Midbrain (tissue), 1 donor: ENCODE results near the gene SNX32.

Source experiments
- DNase-seq: peaks from one replicate; lab custom pipeline; 2025; lab: John Stamatoyannopoulos, UW

Gene SNX32

DNA sequence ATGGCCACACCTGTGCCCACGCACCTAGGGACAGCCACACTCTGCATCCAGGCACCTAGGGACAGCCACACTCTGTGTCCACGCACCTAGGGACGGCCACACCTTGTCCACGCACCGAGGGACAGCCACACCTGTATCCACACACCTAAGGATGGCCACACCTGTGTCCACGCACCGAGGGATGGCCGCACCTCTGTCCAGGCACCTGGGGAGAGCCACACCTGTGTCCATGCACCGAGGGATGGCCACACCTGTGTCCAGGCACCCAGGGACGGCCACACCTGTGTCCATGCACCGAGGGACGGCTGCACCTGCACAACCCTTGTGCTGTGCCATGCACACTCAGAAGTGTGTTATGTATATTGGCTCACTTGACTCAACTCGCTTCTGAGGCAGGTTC lies 36.1 kb upstream of the SNX32 start:
- DNase-seq: no peak

DNA sequence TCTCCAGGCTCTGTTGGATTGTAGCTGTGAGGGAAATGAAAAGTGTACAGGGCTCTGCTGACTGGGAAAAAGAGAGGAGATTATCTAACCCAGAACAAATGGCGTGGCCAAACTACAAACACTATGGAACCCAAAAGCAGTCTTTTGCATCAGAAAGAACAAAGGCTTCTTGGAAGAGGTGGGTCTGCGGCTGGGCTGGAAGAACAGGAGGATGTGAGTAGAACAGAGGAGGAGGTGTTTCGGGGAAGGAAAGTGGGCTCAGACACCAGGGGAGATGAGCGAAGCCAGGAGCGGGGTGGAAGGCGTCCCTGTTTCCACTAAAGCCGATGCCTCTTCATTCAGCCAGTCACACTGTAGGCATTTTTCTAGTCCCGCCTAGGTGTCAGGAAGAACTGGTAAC lies 34.9 kb upstream of the SNX32 start:
- DNase-seq: no peak

DNA sequence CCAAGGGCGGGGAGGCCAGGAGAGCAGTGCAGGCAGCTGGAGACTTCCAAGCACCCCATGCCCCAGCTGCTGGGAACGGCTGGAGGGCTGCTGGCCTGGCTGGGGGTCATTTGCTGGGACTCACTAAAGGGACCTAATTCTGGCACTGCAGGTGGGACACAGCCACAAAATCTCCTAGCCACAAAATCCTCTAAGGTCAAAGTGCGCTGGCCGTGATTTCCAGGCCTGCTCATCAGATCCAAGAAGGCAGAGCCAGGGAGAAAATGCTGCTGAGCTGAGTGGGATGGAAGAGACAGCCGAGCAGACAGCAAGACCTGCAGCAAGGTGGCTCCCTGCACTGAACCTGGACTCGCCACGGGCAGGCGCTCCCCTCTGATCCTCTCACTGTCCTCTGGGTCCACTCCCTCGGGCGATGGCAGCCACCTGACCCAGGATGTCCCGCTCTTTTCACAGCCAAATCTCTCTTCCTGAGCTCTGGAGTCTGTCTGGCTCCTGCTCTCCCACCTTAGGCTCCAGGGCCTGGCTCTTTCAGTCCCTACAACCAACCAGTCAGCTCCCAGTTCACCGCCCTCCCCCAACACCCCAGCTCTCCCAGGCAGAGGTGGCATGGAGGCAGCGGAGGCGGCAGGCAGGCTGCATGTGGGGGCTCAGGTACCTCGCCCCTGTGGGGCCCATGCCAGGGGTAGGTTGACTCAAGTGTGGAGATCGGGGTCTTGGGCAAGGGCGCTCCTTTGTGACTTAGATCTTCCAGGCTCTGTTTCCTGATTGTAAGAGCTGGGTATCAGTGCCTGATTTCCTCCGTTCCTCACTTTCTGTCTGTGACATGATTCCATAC lies 32.4 kb upstream of the SNX32 start:
- no peak for DNase-seq

DNA sequence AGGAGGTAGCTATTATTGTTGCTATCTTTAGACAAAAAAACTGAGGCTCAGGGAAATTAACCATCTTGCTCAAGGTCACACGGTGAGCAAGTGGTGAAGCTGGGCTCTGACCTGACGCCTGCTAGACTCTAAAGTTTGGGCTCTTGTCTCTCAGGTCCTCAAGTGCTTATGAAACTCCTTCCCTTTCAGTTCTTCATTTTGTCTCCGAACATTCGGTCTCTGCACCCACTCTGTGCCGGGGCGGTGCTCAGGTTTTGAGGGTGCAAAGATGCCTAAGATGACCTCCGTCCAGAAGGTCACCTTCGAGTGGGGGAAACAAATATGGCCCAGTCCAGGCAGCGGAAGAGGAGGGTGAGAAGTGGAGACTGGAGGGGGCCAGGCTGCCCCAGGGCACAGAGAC lies 30.9 kb upstream of the SNX32 start:
- no peak for DNase-seq

DNA sequence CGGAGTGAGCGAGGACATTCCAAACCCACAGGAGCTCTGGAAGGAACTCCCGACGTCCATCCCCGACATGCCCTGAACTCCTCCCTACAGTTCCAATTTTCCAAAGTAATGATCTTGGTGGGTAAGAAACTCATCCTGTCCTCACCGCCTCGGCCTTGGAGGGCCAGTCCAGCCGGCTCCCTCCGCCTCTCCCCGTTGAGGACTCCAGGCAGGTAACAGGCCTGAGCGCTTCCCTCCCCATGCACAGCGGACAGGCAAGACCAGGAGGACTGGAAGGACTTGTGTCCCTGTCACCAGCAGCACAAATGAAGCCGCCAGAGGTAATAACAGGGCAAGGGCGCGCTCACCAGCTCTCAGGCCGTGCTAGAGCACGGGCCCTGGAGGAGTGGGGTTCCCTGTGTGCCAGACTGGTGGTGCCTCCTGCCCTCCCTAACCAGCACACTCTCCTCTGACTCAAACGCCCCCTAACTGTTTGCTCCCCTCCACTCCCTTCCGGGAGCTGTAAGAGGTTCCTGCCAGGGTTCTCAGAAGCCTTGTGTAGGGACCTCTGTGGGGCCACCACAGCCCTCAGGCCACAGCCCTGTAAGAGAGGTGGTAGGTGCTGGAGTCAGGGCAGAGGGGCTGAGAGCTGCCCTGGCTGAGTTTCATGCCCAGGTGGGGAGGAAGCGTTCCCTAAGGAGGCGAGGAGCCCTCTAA lies 29.8 kb upstream of the SNX32 start:
- no peak for DNase-seq

DNA sequence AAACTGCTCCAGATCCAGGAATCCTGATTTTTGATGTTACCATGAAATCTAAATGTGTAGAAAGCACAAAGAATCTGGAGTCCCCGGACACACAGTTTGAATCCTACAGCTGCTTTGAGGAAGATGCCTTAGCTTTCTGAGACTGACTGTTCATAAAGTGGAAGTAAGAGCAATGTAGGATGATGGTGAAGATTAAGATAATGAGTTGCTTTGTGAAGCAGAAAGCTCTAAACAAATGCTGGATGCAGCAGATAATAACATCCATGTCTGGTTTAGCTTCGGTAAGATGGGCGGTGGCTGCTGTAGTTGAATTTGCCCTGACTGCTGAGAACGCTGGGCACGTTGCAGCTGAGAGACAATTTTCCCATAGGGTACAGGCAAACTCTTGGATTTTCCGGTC lies 26.8 kb upstream of the SNX32 start:
- DNase-seq: no peak

DNA sequence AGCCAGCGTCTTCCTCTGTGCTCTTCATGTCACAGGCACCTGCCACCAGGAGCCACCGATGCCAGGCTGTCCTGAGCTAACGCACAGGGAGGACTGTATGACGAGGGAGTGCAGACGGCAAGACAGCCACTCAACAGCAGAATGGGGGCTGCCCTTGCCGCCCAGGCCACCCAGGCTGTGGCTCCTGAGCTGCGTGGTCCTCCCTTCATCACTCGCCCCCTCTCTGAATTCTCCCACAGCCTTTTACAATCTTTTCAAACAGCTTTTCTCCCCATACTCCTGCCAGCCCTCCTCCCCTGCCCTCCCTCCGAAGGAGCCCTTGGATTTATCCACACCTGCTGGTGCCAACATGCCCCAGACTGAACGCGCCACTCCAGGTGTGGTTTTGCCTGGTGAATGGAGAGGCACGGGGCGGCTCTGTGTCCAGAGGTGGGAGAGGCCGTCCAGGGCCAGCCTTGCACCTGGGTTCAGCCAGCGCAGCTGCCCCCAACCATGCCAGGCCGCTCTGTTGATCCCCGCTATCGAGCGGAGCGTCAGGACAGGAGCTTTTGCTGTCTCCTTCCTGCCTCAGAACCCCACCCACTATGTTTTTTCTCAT lies 24.9 kb upstream of the SNX32 start:
- DNase-seq: no peak

DNA sequence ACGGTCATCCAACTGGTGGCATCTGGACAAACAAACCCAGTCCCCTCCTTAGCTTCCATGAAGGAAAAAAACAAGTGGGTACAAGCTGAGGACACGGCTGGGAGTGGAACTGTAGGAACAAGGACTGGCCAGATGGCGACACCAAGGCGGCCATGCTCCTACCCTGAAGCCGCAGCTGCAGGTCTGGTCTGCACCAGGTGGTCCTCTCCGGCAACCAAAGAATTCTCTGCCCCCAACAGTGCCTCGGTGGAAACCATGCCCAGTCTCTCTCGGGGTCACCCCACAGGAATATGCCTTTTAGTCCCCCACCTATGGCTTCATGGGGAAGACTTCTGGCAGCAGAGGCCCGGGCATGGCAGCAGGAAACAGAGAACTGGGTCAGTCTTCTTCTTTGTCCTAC lies 24.3 kb upstream of the SNX32 start:
- no peak for DNase-seq

DNA sequence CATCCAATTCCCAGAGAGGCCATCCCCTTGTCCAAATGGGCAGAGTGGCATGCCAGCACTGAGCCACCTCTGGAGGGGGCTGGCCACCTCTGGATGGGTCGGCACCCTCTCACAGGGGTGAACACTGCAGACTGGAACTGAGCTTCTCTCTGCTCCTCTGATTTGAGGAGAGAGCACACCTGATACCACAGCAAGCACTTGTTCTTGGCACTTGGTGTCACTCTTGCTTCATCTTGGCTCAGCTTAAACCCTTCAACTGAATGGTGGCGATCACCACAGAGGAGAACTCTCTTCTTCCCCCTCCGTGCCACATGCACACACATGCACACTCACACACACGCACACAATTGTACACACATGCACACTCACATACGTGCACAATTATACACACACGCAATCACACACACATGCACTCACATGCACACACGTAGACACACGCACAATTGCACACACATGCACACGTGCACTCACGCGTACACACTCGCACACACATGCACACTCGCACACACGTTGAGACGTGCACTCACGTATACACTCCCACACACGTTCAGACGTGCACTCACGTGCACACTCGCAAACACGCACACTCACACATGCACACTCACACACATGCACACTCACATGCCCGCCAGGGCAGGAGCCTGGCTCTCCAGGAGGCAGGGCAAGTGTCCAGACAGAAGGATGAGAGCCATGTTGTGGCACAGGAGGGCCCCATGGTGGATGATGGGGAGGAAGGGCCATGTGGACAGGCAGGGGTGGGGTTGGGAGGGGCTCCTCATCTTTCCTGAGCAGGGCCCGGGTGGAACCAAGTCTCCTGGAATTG lies 23.5 kb upstream of the SNX32 start:
- no peak for DNase-seq

DNA sequence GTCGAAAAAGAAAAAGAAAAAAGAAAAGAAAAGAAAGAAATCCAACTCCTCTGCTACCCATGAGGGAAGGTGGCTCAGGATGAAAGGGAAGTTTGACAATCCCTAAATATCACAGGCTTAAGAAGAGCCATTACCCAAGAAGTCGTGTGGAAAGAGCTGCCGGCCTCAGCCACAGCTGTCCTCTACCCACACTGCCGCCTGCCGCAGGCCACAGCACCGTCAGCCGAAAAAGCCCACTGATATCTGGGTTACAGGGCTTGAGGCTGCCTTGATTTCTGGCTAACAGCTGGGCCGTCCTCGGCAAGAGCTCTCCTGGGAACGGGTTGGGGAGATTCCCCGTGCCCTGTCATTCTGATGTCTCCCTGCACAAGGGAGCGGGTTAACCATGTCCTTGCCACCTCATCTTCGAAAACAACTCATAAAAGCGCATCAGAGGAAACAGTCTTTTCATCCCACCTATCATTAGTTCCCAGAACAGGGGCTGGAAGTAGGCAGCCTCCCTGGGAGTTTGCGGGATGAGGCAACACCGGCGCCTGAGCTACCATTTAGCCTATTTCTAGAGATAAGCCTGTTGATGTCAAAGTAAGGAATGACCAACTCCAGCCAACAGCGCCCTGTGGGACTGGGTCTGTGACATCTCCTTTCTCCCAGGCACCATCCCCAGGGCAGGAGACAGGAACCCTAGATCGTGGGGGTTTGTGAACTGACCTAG lies 21.8 kb upstream of the SNX32 start:
- no peak for DNase-seq

DNA sequence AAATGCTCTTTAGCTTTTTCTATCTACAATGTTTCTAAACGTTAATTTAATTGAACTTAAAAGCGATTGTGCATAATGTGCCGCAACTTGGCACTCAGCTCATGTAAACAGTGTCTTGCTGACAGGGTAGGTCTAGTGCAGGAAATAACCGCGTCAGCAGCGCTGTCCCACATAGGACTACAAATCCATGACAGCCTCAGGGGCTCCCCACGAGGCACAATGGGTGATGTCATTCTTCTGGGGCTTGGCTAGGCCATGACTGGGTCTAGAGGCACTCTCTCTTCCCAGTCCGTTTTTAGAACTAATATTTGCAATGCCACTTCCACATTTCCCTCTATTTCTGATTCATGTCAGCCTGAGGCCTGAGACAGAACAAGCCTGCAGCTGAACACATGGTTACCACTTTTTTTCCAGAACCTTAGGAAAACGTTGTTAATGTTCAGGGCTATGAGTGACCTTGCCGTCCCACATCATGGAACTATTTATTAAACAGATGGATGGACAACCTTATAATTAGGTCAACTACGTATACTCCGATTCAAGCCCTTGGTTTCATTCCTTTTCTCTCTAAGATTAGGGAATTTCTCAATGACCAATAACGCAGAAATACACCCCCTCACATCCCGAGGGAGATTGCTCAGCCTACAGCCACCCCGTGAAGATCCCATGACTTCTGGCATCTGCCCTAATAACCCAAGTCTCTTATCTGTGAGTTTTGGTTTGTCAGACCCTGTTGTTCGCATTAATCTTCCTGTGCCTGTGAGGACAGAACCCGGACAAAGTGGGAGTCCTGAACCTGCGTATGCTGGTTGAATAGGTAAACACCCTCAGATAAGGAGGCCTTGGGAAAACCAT lies 19.4 kb upstream of the SNX32 start:
- DNase-seq: no peak

DNA sequence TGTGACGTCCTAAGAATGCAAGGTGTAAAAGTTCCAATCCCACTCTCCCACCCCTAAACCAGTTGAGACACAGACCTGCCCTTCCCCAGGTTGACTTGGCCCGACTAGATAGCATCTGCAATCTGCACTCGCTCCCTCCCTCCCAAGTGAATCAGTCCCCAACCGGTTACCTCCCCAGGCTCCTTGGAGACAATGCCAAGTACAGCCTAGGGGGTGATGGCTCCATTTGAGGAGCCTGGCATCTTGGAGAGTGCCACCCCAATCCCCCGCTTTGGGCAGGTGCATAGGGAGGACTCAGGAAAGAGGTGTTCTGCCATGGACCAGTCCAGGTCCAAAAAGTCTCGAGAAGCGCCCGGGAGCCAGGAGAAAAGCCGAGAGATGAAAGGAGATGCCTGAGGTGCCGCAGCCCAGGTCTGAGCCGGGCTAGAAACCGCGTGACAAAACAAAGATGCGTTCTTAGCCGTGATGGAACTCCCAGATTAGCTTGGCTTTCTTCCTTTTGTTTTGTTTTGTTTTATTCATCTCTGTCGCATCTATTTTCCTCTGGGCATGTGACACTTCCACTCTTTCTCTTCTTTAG lies 18.7 kb upstream of the SNX32 start:
- no peak for DNase-seq

DNA sequence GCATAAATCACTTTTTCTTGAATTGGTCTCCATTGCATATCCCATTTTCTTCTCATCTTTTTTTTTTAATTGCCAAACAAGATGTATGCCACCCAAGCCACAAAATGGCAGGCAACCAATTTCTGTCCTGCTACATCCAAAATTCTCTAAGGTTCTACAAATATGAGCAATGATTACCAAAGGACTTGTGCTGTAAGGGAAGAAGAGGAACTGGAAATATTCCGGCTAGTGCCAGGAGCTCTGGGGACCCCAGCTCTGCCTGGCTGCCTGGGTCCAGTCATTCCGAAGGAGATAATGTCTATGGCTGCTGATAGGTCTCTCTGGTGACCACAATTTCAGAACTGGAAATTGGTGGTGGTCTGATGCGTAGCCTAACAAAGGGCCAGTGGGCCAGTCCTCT lies 17.1 kb upstream of the SNX32 start:
- DNase-seq: no peak

DNA sequence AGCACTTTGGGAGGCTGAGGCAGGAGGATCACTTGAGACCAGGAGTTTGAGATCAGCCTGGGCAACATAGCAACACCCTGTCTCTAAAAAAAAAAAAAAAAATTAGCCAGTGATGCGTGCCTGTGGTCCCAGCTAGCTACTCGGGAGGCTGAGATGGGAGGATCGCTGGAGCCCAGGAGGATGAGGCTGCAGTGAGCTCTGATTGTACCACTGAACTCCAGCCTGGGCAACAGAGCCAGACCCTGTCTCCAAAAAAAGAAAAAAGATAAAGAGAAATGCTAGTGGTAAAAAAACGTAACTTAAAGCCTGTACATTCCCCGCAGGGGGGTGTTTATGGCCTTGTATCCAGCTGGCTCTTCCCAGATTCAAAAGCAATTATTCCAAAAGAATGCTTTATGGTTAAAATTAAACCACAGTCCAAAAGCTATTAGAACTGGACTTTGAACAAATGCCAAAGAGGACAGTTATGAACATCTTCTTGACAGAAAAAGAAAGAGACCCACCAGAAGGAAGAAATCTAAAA lies 16.4 kb upstream of the SNX32 start:
- no peak for DNase-seq

DNA sequence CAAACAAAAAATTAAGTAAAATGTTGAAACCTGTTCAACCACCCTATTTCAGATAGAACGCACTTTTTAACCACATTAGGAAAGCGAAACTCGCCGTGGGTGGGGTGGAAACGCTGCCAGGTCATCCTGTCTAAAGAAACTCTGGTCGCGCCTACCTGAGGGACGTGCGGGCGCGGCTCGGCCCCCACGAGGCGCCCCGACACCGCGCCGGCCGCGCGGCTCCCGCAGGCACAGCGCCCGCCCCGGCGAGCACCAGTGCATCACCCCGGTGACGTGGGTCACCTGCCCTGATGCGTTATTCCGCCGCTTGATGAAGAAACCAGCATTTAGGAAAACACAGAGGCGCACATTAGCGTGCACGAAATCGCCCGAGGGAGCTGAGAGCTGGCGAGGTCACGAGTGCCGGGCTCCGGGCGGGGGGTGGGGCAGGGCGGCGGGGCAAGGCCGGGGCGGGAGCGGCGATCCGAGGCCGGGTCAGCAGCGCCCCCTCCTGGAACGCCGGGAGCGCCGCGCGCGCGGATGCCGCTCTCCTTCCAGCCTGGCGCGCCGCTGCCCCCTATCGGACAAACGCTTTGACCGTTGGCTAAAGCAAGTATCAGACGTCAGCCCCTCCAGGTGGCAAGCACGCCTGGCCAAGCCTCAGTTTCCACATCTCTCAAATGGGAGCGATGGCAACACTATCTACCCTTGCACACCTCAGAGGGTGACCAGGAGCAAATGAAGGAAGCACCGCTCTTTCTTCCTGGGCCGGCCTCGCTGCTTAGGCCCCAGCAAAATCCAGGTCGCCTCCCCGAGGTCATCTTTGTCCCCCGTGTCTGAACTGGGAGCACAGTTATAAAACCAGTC lies 15.7 kb upstream of the SNX32 start:
- peak; percentile 93 for DNase-seq

DNA sequence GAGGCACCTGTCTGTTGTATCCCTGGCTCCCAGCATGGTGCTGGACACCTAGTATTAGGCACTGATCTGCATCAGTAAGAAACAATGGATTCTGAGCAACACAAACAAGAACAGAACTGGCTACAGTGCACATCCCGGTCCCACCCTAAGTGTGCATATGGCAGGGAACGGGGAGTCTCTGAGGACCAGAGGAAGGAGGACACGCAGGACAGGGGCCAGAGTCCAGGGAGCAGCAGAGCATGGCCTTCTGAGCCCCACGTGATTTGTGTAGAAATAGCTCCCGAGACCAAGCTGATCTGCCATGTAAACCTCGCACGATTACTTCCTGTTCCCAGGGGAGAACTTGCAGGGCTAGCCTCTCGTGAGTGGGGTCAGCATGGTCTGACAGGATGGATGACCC lies 12.7 kb upstream of the SNX32 start:
- no peak for DNase-seq

DNA sequence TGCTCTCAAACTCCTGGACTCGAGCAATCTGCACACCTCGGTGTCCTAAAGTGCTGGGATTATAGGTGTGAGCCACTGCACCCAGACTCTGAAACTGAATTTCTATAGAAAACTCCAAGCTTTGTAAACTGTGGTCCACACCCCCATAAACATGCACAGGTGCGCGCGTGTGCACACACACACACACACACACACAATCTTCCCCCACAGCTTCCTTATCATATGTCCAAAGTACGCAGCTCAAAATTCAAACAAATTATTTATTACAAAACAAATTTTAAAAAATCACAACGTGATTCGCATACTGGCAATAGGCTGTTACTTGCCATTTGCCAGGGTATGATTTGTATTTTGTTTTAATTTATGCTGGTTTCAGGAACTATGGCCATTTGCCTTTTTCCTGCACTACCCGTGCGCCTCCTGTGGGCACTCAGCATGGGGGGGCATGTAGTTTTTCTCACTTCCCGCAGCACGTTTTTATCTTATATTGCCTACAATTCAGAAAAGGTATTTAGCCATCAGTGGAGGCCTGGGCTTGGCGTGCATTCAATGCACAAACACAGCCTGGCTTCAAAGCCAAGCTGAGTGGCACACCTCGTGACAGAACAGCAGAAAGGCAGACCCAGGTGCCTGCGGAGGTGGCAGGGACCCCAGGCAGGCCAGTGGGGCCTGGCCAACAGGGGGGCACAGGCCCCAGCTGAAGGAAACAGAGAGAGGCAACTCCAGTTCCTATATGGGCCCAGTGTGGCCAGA lies 10.8 kb upstream of the SNX32 start:
- DNase-seq: no peak

DNA sequence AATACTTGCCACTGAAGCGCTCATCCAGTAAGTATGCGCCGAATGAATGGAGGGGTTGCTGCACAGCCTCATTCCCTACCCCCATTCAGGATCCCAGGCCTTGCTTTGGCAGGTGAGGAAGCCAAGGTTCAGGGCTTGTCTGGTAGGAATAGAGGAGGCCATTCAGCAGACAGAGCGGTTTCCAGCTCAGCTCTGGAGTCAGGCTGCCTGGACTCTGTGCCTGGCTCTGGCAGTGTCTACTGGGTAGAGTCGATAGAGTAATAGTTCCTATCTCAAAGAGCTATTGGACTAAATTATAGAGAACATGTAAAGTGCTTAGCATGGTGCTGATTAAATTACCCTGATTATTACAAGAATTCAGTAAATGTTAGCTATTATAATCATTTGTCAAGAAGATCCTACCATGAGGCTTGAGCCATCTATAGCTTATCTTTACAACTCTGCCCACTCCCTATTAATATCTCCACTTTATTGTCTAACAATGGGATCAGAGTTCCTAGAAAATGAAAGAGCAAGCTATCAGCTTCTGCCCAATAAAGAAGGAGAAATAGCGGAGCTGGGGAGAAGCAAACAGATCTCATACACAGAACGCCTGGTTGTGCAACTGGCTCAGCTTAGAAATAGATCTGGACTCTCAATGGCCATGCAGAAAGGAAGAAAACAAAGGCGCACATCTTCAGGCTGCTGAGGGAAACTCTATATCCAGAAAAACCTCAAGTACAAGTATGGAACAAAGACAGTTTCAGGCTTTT lies 6.6 kb upstream of the SNX32 start:
- DNase-seq: no peak
